Caco-2 (cell line): Measurements from ENCODE around the gene SLC4A7. TPM values are rescaled to one million over a fixed set of nuclear protein-coding genes. Genes with fewer than 3 reads are reported as not detected.

ENCODE experiments used
- BruUV-seq: library from RNA; stranded (reverse); fragments of 400-500 nt; replicated peaks from 2 replicates; lab custom pipeline; 2021; lab: Mats Ljungman, UMichigan
- CTCF ChIA-PET: fragments of 300-600 bp; sonication (Branson Sonifier 250); formaldehyde crosslinking; loops from one replicate; lab custom pipeline; 2022; ENCODE audit warnings: antibody characterized with exemption; lab: Charles Lee
- POLR2A ChIA-PET: fragments of 300-600 bp; sonication (Branson Sonifier 250); formaldehyde crosslinking; loops from one replicate; lab custom pipeline; 2022; ENCODE audit warnings: antibody characterized with exemption; lab: Charles Lee
- DNase-seq, 2 experiments: peaks; one replicate each; pipeline versions ENCODE4 v3.0.0 to v3.0.0-alpha.2; 2020 to 2022
- H3K27me3 ChIP-seq: replicated peaks from 2 replicates; pipeline ENCODE4 v1.6.0; 2011; ENCODE audit warnings: low read length; ENCODE audit not compliant: control insufficient read depth, insufficient read depth
- H3K36me3 ChIP-seq: 2 replicates; pipeline ENCODE4 v1.5.1; 2011; ENCODE audit warnings: low read length; ENCODE audit not compliant: control insufficient read depth, insufficient read depth
- H3K4me1 ChIP-seq: fragments of 250-450 bp; sonication (Bioruptor Pico); 2 replicates; pipeline ENCODE4 v1.5.1; 2020; ENCODE audit warnings: mild to moderate bottlenecking
- H3K4me3 ChIP-seq: 2 replicates; pipeline ENCODE4 v1.5.1; 2011; ENCODE audit warnings: low read depth, mild to moderate bottlenecking, control low read depth, low read length
- H3K9me3 ChIP-seq: fragments of 250-450 bp; sonication (Bioruptor Pico); 2 replicates; pipeline ENCODE4 v1.5.1; 2020; ENCODE audit warnings: mild to moderate bottlenecking, moderate library complexity
- H3K27ac Mint-ChIP-seq: one replicate; pipeline ENCODE4 v1.8.0; 2022; ENCODE audit warnings: mixed read lengths; ENCODE audit not compliant: unreplicated experiment
- H3K27me3 Mint-ChIP-seq: one replicate; pipeline ENCODE4 v1.8.0; 2022; ENCODE audit warnings: mixed read lengths; ENCODE audit not compliant: insufficient read depth, unreplicated experiment
- H3K36me3 Mint-ChIP-seq: one replicate; pipeline ENCODE4 v1.8.0; 2022; ENCODE audit warnings: mild to moderate bottlenecking, mixed read lengths; ENCODE audit not compliant: insufficient read depth, unreplicated experiment
- H3K4me1 Mint-ChIP-seq: one replicate; pipeline ENCODE4 v1.8.0; 2022; ENCODE audit warnings: low read depth, mixed read lengths; ENCODE audit not compliant: unreplicated experiment
- H3K4me3 Mint-ChIP-seq: one replicate; pipeline ENCODE4 v1.8.0; 2022; ENCODE audit warnings: mild to moderate bottlenecking, moderate library complexity, mixed read lengths; ENCODE audit not compliant: unreplicated experiment
- H3K9me3 Mint-ChIP-seq: one replicate; pipeline ENCODE4 v1.8.0; 2022; ENCODE audit warnings: mixed read lengths; ENCODE audit not compliant: unreplicated experiment
- intact Hi-C: fragments of 100-400 bp; cut with micrococcal nuclease; formaldehyde crosslinking; loops from one replicate; pipeline ENCODE4 v1.10.0; 2022; ENCODE audit not compliant: unreplicated experiment
- total RNA-seq: library from RNA; stranded (reverse); gene quantifications from 2 replicates; pipeline ENCODE4 v1.2.3, GENCODE V29; 2022
- TF ChIP-seq, protein P1 (sequence below), 2 experiments: fragments of 200-600 bp in 1 of 2; IDR thresholded peaks; 1 replicate in 1 of 2; 2 replicates in 1 of 2; pipeline versions ENCODE4 v1.5.1 to v1.8.0; 2011 to 2022; ENCODE audit warnings: antibody characterized with exemption in 1 of 2, control low read depth in 1 of 2, inconsistent platforms in 1 of 2, low read depth in 1 of 2, low read length in 1 of 2, mild to moderate bottlenecking in 1 of 2, moderate library complexity in 1 of 2; ENCODE audit not compliant: insufficient read depth in 1 of 2, severe bottlenecking in 1 of 2, unreplicated experiment in 1 of 2

SLC4A7 gene
- total RNA-seq, 1 experiment from 2014 or later: 14.9 TPM

DNA sequence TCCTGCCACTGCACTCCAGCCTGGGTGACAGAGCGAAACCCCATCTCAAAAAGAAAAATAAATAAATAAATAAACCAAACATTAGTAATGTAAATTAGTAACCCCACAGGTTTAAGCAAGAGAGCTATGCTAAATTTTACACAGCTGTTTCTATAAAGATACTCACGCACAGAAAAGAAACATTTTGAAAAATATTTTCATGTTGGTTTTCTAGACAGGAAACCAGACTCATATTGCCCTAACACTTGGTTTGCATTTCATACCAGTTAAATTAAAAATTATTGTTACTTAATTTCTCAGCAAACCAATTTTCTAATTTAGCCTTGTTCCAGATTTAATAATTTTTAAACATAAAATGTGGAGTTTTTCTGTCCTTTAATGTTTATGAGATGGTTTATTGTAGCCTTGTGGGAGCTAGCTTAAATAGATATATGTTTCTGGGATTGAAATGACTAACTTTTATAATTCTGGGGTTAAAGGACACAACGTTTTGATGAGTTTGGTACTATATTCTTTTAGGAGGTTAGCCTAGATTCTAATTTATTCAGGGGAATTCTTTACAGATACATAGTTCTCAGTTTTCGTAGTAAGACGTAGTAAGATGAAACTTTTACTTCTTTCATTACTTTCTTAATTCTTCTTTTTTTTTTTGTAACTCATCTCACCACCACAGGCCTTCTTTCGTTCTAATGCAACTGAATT, 42.6 kb upstream of the SLC4A7 start:
- CTCF ChIA-PET: no interaction called here
- POLR2A ChIA-PET: no interaction called here
- no peaks in the 10 kb centered on the region for H3K36me3 Mint-ChIP-seq

DNA sequence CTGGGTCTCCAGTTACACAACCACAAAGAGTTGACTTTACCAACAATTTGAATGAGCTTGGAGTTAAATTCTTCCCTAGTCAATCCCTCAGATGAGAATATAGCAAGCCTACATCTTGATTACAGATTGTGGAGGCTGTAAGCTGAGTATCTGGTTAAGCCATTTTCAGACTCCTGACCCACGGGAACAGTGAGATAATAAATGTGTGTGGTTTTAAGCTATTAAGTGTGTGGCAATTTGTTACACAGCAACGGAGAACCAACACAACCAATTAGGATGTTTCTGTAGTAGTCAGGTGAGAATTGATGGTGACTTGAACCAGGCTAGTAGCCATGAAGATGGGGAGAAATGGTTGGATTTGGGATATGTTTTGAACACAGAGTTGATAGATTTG, 37.7 kb upstream of the SLC4A7 start:
- no TSS peak for BruUV-seq
- ChIA-PET POLR2A (no interaction called here), CTCF (no interaction called here)
- H3K4me3 Mint-ChIP-seq: no peak overlapping the region
- intact Hi-C loops: no loop called here
- H3K27me3 Mint-ChIP-seq: no peaks in the 10 kb centered on the region
- H3K4me1 Mint-ChIP-seq: peaks cover 8% of the 10 kb centered on the region
- DNase-seq: no peak
- H3K36me3 Mint-ChIP-seq: no peaks in the 10 kb centered on the region
- no peaks in the 10 kb centered on the region for H3K9me3 Mint-ChIP-seq
- TF ChIP-seq, protein P1, sequence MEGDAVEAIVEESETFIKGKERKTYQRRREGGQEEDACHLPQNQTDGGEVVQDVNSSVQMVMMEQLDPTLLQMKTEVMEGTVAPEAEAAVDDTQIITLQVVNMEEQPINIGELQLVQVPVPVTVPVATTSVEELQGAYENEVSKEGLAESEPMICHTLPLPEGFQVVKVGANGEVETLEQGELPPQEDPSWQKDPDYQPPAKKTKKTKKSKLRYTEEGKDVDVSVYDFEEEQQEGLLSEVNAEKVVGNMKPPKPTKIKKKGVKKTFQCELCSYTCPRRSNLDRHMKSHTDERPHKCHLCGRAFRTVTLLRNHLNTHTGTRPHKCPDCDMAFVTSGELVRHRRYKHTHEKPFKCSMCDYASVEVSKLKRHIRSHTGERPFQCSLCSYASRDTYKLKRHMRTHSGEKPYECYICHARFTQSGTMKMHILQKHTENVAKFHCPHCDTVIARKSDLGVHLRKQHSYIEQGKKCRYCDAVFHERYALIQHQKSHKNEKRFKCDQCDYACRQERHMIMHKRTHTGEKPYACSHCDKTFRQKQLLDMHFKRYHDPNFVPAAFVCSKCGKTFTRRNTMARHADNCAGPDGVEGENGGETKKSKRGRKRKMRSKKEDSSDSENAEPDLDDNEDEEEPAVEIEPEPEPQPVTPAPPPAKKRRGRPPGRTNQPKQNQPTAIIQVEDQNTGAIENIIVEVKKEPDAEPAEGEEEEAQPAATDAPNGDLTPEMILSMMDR (IDR thresholded peaks at IDR 0.05; ENCODE audit: insufficient read depth in 1 of 2, low read depth in 1 of 2, low read length in 1 of 2, severe bottlenecking in 1 of 2, unreplicated experiment in 1 of 2): no peak
- Histone ChIP-seq H3K27me3 (no peaks in the 10 kb centered on the region), H3K36me3 (no peaks in the 10 kb centered on the region), H3K4me1 (no peaks in the 10 kb centered on the region), H3K4me3 (no peak overlapping the region), H3K9me3 (no peaks in the 10 kb centered on the region)
- no peak overlapping the region for H3K27ac Mint-ChIP-seq

More for the DNA sequence above, 42.6 kb upstream of the SLC4A7 start:
- peaks cover 2% of the 10 kb centered on the region for H3K4me1 Mint-ChIP-seq
- Histone ChIP-seq H3K36me3 (no peaks in the 10 kb centered on the region), H3K27me3 (no peaks in the 10 kb centered on the region), H3K9me3 (no peaks in the 10 kb centered on the region), H3K4me1 (peaks cover 5% of the 10 kb centered on the region; the same call in 1 of the 2 replicates), H3K4me3 (no peak overlapping the region)
- intact Hi-C loops: no loop called here
- DNase-seq: no peak
- H3K4me3 Mint-ChIP-seq: no peak overlapping the region
- BruUV-seq: no TSS peak
- no peak overlapping the region for H3K27ac Mint-ChIP-seq
- H3K27me3 Mint-ChIP-seq: no peaks in the 10 kb centered on the region
- TF ChIP-seq, protein P1 (IDR thresholded peaks at IDR 0.05; ENCODE audit: insufficient read depth in 1 of 2, low read depth in 1 of 2, low read length in 1 of 2, severe bottlenecking in 1 of 2, unreplicated experiment in 1 of 2): no peak
- H3K9me3 Mint-ChIP-seq: no peaks in the 10 kb centered on the region

DNA sequence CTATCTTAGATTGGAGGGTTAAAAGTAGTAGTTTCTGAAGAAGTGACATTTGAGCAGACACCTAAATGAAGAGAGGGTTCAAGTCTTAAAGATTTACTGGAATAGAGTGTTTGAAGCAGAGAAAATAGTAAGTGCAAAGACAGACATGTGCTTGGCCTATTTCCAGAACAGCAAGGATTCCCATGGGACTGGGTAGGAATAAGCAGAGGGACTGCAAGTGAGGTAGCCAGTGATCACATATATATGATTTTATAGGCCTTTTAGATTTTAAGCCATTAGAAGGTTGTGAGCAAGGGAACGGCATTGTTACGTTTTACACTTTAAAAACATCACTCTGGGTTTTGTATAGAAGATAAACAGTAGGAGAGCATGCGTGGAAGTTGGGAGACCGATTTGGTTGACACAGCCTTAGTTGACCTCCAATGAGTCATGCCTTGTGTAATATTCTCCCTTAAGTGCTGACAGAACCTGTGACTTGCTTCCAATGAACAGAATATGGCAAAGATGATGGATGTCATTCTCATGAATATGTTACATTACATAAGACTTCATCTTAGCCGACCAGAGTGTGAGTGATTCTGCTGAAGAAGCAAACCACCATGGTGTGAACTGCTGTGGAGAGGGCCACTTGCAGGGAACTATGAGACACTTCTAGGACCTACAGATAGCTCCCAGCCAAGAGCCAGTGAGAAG, 37.1 kb upstream of the SLC4A7 start:
- no peaks in the 10 kb centered on the region for H3K36me3 ChIP-seq
- ChIA-PET CTCF (no interaction called here), POLR2A (no interaction called here)
- DNase-seq: no peak
- Mint-ChIP-seq H3K27ac (no peak overlapping the region), H3K27me3 (no peaks in the 10 kb centered on the region), H3K36me3 (no peaks in the 10 kb centered on the region), H3K4me3 (no peak overlapping the region), H3K4me1 (peaks cover 8% of the 10 kb centered on the region), H3K9me3 (no peaks in the 10 kb centered on the region)
- H3K4me3 ChIP-seq: no peak overlapping the region
- TF ChIP-seq, protein P1 (IDR thresholded peaks at IDR 0.05; ENCODE audit: insufficient read depth in 1 of 2, low read depth in 1 of 2, low read length in 1 of 2, severe bottlenecking in 1 of 2, unreplicated experiment in 1 of 2): no peak
- H3K4me1 ChIP-seq: no peaks in the 10 kb centered on the region
- no peaks in the 10 kb centered on the region for H3K27me3 ChIP-seq
- no TSS peak for BruUV-seq
- intact Hi-C loops: no loop called here
- no peaks in the 10 kb centered on the region for H3K9me3 ChIP-seq
